HepG2 (cell line): ENCODE results near the gene TUBG1. TPM values are rescaled to one million over a fixed set of nuclear protein-coding genes. Genes with fewer than 3 reads are reported as not detected.
A peak's percentile ranks its signal among the peaks of the same experiment; 100 is the strongest.

Experiments used
- BRF2 ChIP-seq: sonication (generic); formaldehyde crosslinking; IDR thresholded peaks from 2 replicates; pipeline ENCODE4 v1.8.1; 2022; ENCODE audit warnings: mild to moderate bottlenecking, missing genetic modification reagents
- CCAR2 ChIP-seq: fragments of 200-400 bp; formaldehyde crosslinking; optimal IDR thresholded peaks from 2 replicates; pipeline ENCODE3; 2018; ENCODE audit warnings: low read depth, mild to moderate bottlenecking, low read length, moderate library complexity
- FOSL2 ChIP-seq: sonication (generic); formaldehyde crosslinking; IDR thresholded peaks from 2 replicates; pipeline ENCODE4 v1.4.0; 2020; ENCODE audit warnings: missing genetic modification reagents
- KMT2A ChIP-seq: sonication (generic); formaldehyde crosslinking; IDR thresholded peaks from 2 replicates; pipeline ENCODE4 v1.4.0; 2020; ENCODE audit warnings: missing genetic modification reagents
- MATR3 ChIP-seq: sonication (generic); formaldehyde crosslinking; IDR thresholded peaks from 2 replicates; pipeline ENCODE4 v1.4.0; 2020; ENCODE audit warnings: missing genetic modification reagents
- MXD1 ChIP-seq: sonication (generic); formaldehyde crosslinking; IDR thresholded peaks from 2 replicates; pipeline ENCODE4 v1.4.0; 2020; ENCODE audit warnings: mild to moderate bottlenecking, missing genetic modification reagents
- MYNN ChIP-seq: sonication (generic); formaldehyde crosslinking; IDR thresholded peaks from 2 replicates; pipeline ENCODE4 v1.4.0; 2020; ENCODE audit warnings: mild to moderate bottlenecking, low read depth, missing genetic modification reagents
- PRDM10 ChIP-seq: sonication (generic); formaldehyde crosslinking; IDR thresholded peaks from 2 replicates; pipeline ENCODE4 v1.4.0; 2020; ENCODE audit warnings: low read depth, missing genetic modification reagents
- REL ChIP-seq: sonication (generic); formaldehyde crosslinking; conservative IDR thresholded peaks from 2 replicates; pipeline ENCODE4 v1.8.0; 2022; ENCODE audit warnings: mild to moderate bottlenecking, missing genetic modification reagents, moderate library complexity
- RELA ChIP-seq: sonication (generic); formaldehyde crosslinking; IDR thresholded peaks from 2 replicates; pipeline ENCODE4 v1.4.0; 2020; ENCODE audit warnings: missing genetic modification reagents
- SATB2 ChIP-seq: sonication (generic); formaldehyde crosslinking; IDR thresholded peaks from 2 replicates; pipeline ENCODE4 v1.5.0; 2020; ENCODE audit warnings: missing genetic modification reagents
- SNRNP70 ChIP-seq: fragments of 200-400 bp; formaldehyde crosslinking; IDR thresholded peaks from 2 replicates; pipeline ENCODE4 v1.6.1; 2017; ENCODE audit warnings: mild to moderate bottlenecking, low read depth, low read length, moderate library complexity
- SP2 ChIP-seq: sonication (generic); formaldehyde crosslinking; IDR thresholded peaks from 2 replicates; pipeline ENCODE4 v1.5.1; 2020; ENCODE audit warnings: mild to moderate bottlenecking, missing genetic modification reagents
- SRSF4 ChIP-seq: fragments of 200-400 bp; formaldehyde crosslinking; IDR thresholded peaks from one replicate; pipeline ENCODE4 v1.6.1; 2018; ENCODE audit warnings: mild to moderate bottlenecking, low read depth, low read length, moderate library complexity; ENCODE audit not compliant: poor library complexity, severe bottlenecking
- TERF1 ChIP-seq: sonication (generic); formaldehyde crosslinking; IDR thresholded peaks from 2 replicates; pipeline ENCODE4 v1.8.0; 2022; ENCODE audit warnings: mild to moderate bottlenecking, missing genetic modification reagents, moderate library complexity
- TFDP1 ChIP-seq: IDR thresholded peaks from 2 replicates; pipeline ENCODE4 v1.6.1; 2016; ENCODE audit warnings: missing compliant biosample characterization, missing genetic modification reagents, borderline replicate concordance
- ZBTB26 ChIP-seq: IDR thresholded peaks from 2 replicates; pipeline ENCODE4 v1.6.1; 2016; ENCODE audit warnings: missing compliant biosample characterization, missing genetic modification reagents, borderline replicate concordance
- ZFP1 ChIP-seq: IDR thresholded peaks from 2 replicates; pipeline ENCODE4 v1.6.1; 2016
- ZNF101 ChIP-seq: sonication (generic); formaldehyde crosslinking; IDR thresholded peaks from 2 replicates; pipeline ENCODE4 v1.4.0; 2020; ENCODE audit warnings: mild to moderate bottlenecking, low read depth, missing genetic modification reagents, borderline replicate concordance
- ZNF282 ChIP-seq: fragments of 450-650 bp; IDR thresholded peaks from 2 replicates; pipeline ENCODE4 v1.6.1; 2018; ENCODE audit not compliant: partially characterized antibody
- polyA plus RNA-seq, 8 experiments: library from polyadenylated mRNA; depleted of rRNA in 3 of 8; stranded (reverse) in 7 of 8; unstranded in 1 of 8; fragments of >200 nt; fragmentation: Illumina TruSeq in 4 of 8; extraction: Trizol in 4 of 8; gene quantifications; 2 replicates each; pipeline versions ENCODE4 v1.2.1 to v1.2.3, GENCODE V29; 2011 to 2016; ENCODE audit warnings: low read depth in 4 of 8, missing spikeins in 1 of 8, mixed read lengths in 1 of 8; ENCODE audit not compliant: insufficient read depth in 1 of 8
- total RNA-seq, 5 experiments: library from RNA; depleted of rRNA; stranded (reverse); fragments of >200 nt; fragmentation: Illumina TruSeq; extraction: Trizol; gene quantifications; 2 replicates each; pipeline ENCODE4 v1.2.3, GENCODE V29; 2016; ENCODE audit warnings: low read depth in 1 of 5

TUBG1 gene
- total and polyA plus RNA-seq, 2 of the 13 experiments (the other 11 are each of a cell fraction or from before 2014, with no cell fraction given), result 74.1 to 137 TPM

GRCh38 chr17:42562388-42563142 is 46.9 kb upstream of the TUBG1 start (continued):
- no peak; the same call in 1 of the 2 replicates for TF ChIP-seq TERF1 (CRISPR knock-in tag)
- TF ChIP-seq REL, result 0 out of 2 replicates have a peak, but pooled peaks have one; percentile 26
- TF ChIP-seq SNRNP70, result no peak
- TF ChIP-seq TFDP1 (CRISPR knock-in tag), result peak; percentile 11; the same call in 1 of the 2 replicates
- no peak for TF ChIP-seq CCAR2
- TF ChIP-seq MATR3, result peak; percentile 9; the same call in 1 of the 2 replicates
- TF ChIP-seq SRSF4, result no peak
- TF ChIP-seq MXD1 (CRISPR knock-in tag), result peak; percentile 58; the same call in 1 of the 2 replicates
- TF ChIP-seq FOSL2 (CRISPR knock-in tag), result peak; percentile 3; the same call in 1 of the 2 replicates
- TF ChIP-seq MYNN (CRISPR knock-in tag), result no peak
- TF ChIP-seq ZFP1 (CRISPR knock-in tag), result 0 out of 2 replicates have a peak, but pooled peaks have one; percentile 11
- TF ChIP-seq BRF2 (CRISPR knock-in tag), result 0 out of 2 replicates have a peak, but pooled peaks have one; percentile 56
- TF ChIP-seq KMT2A, result no peak; the same call in 1 of the 2 replicates
- TF ChIP-seq ZNF101 (CRISPR knock-in tag), result peak; percentile 81; the same call in 1 of the 2 replicates
- no peak for TF ChIP-seq PRDM10
- no peak for TF ChIP-seq ZNF282
- TF ChIP-seq ZBTB26 (CRISPR knock-in tag), result peak; percentile 69
- TF ChIP-seq RELA (CRISPR knock-in tag), result no peak
- TF ChIP-seq SP2 (CRISPR knock-in tag), result 0 out of 2 replicates have a peak, but pooled peaks have one; percentile 31
- peak; percentile 34; the same call in 1 of the 2 replicates for TF ChIP-seq SATB2 (CRISPR knock-in tag)
